Epithelial cell of prostate (primary cell): Measurements from ENCODE around the gene HMGCL.
"Not testable (repeated sequence)": the region's sequence is repeated elsewhere in the genome, so short reads cannot be mapped to it uniquely, and the experiment has no call there.

Experiments used
- DNase-seq: peaks from one replicate; pipeline ENCODE4 v3.0.0-alpha.2; 2011; ENCODE audit warnings: low read depth, low spot score
- H3K27ac ChIP-seq: fragments of 450-650 bp; 2 replicates; pipeline ENCODE4 v1.5.1; 2017; ENCODE audit warnings: mild to moderate bottlenecking

HMGCL gene

DNA sequence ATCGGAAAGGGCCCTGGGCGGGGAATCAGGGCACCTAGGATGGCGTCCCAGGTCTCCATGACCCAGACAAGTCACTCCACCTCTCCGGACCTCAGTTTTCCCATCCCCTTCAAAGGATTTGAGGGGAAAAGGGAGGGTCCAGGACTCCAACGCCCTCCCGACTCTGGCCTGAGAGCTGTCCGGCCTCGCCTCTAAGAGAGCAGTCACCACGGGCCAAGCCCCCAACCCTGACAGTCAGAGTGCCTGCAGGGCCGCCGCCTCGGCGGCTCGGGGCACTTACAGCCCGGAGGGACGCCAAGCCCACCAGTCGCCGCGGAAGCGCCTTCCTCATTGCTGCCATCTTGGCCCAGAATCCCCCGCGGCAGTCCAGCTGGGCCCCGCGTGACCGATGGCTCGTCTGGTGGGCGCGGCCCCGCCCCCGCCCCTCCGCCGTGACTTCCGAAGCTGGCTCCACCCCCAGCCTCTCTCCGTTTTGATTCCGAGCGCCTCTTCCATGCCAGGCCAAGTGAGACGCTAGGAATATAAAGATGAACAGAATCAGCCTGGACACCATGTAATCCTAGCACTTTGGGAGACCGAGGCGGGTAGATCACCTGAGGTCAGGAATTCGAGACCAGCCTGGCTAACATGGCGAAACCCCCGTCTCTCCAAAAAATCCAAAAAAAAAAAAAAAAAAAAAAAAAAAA lies at the start of gene HMGCL:
HMGCL (minus strand) TSS at position 354 of the 686 bp plus-strand sequence; CDS start at position 340, 14 bp downstream.
- DNase-seq: peak; percentile 34

DNA sequence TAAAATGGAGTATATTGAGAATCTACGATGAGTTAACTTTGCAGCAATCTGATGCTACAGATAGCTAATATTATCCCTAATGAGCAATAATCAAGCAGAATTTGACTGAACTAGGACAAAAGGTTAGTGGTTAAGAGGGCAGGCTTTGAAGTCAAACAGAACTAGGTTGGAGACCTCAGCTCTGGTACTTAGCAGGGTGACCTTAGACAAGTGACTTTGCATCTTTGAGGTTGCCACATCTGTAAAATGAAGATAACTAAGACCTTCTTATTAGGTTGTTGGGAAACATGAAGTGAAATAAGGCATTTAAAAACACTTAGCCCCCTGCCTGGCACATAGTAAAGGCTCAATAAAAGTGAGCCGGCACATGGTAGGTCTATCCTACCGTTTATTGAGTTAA lies 47.2 kb upstream of the HMGCL start:
- no peak for DNase-seq
- H3K27ac ChIP-seq: no peak overlapping the region

More for the DNA sequence above, at the start of gene HMGCL:
- peak within 1 kb of the TSS; percentile 63 for H3K27ac ChIP-seq

DNA sequence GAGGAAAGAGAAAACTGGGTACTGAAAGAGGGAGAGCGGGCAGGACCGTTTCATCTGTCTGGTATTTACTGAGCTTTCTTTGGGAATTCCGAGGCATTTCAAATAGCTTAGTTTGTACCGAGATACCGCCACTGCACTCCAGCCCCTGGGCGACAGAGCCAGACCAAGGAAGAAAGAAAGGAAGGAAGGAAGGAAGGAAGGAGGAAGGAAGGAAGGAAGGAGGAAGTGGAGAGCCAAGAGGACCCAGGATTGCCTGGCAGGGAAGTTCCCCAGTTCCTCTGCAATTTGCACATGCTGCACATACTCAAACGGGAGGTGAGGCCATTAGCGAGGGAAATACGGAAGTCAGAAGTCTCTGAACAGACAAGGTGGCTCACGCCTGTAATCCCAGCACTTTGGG lies 43.8 kb upstream of the HMGCL start:
- DNase-seq: no peak
- no peak overlapping the region for H3K27ac ChIP-seq

DNA sequence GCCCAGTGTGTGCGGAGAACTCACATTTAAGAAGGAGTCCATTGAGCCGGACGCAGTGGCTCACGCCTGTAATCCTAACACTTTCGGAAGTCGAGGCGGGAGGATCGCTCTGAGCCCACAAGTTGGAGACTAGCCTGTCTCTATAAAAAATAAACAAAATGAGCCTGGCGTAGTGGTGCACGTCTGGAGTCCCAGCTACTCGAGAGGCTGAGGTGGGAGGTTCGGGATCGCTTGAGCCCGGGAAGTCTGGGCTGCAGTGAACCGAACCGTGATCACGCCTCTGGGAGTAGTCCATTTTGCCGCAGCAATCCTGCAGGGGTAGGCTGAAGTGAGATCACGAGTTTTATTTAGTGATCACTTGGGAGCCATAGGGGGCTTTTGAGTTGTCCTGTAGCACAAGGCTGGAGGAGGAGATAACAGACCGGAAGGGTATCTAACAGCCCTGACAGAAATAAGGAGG lies 43.4 kb upstream of the HMGCL start:
- H3K27ac ChIP-seq: no peak overlapping the region
- no peak for DNase-seq

DNA sequence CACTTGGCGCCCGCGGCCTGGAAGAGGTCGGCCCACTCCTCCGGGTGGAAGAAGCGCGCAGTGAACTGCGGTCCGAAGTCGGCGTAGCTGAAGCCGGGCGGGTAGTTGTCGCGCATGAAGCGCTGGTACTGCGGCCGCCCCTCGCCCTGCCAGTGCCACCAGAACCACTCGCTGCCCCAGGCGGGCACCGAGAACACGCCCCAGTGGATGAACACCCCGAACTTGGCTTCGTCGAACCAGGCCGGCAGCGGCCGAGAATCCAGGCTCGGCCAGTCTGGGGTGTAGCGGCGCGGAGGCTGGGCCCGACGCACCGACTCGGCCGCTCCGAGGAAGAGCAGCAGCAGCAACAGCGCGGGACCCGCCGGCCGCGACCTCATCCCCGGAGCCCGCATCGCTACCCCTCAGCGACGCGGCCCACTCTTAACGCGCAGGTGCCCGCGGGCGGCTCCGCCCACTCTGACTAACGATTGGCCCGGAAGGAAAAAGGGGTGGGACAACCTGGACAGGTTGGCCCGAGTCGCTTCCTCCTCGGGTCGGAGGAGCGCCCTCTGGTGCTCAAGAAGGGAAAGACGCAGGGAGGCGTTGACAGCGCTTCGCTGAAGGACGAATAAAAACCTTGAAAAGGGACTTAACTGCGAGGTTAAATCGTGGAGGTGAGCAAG lies 42.8 kb upstream of the HMGCL start, which contains the start of gene FUCA1:
FUCA1 (minus strand) TSS at position 396 of the 662 bp plus-strand sequence; CDS start at position 392, 4 bp downstream.
- no peak within 1 kb of the TSS for H3K27ac ChIP-seq
- peak; percentile 34 for DNase-seq

DNA sequence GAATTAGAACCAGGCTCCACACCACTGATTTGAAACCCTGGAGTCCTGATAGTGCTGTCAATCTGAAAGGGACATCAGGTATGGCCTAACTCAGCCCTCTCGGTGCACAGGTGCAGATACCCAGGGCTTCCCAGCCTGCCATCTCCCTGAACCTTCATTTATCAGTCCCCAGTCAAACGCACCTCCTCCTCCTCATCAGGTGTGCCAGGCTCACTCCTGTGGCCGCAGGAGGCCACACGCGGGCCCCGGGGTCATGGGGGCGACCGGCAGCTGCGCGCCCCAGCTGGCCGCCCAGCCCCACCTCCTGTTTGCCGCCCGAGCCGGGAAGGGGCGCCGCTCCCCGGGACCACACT lies 42.3 kb upstream of the HMGCL start:
- H3K27ac ChIP-seq: no peak overlapping the region
- DNase-seq: no peak

DNA sequence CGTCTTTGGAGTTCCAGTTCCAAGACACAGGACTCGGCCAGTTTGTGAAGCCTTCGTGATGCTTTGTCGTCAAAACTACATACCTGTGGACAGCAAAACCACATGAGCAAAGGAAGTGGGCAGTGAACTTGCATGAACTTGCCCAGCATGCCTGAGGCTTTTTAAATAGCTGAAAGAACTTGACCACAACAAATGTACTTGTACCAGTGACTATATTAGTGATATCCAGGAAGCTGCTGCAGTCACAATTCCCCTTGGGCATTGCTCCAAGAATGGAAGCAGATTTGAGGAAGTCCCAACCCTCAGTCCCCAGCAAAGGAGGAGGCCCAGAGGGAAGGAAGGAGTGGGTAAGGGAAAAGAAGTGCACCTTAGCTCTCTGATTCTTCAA lies 40.3 kb upstream of the HMGCL start:
- H3K27ac ChIP-seq: peak overlapping the region; percentile 66
- peak; percentile 94 for DNase-seq

DNA sequence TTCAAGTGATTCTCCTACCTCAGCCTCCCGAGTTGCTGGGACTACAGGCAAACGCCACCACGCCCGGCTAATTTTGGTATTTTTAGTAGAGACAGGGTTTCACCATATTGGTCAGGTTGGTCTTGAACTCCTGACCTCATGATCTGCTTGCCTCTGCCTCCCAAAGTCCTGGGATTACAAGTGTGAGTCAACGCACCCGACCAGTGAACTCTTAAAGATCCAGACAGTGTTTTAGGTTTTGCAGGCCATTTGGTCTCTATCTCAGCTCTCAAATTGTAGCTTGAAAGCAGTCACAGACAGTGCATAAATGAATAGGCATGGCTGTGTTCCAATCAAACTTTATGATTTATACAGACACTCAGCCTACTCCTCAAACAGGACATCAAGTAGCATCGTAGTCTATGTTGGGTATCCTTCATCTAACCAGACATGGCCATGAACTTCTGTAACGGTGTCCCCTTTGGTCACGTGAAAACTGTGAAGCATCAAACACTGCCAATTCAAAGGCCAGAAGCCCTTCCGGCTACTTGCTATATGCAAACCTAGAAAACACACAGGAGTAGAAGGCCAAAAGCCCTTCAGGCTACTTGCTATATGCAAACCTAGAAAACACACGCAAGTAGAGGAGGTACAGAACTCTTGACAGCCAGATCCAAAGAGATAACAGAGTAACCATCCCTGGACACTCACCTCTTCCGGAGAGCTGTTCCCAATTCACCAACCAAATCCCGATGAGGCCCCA lies 39.7 kb upstream of the HMGCL start:
- H3K27ac ChIP-seq: peak overlapping the region; percentile 66
- DNase-seq: no peak

DNA sequence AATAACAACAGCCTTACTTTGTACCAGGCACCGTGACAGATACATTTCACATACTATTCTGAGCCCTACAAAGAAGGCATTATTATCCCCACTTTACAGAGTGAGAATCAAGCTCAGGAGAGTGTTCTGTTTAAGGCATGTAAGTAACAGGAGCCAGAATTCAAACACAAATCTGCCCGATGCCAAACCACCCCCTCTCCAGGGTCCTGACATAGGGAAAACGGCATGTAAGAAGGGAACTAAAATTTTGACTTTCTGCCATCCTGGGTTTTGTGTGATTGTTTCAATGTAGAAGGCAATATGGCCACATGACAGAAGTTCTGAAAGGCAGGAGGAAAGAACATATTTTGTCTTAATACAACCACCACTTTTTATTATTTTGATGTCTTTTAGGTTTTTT lies 37.4 kb upstream of the HMGCL start:
- no peak overlapping the region for H3K27ac ChIP-seq
- no peak for DNase-seq

DNA sequence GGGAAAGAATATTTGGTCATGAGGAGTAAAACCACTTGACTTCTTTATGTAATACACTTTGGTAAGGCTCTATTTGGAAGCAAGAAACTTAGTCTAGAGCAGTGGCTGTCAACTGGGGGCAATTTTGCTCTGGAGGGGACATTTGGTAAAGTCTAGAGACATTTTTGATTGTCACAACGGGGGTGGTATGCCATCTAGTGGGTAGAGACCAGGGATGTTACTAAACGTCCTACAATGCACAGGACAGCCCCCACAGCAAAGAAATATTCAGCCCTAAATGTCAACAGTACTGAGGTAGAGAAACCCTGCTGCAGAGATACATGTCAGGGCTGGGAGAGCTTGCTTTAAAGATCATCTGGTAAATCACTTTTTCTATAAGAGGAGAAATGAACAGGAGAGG lies 29.3 kb upstream of the HMGCL start:
- H3K27ac ChIP-seq: no peak overlapping the region
- DNase-seq: no peak

DNA sequence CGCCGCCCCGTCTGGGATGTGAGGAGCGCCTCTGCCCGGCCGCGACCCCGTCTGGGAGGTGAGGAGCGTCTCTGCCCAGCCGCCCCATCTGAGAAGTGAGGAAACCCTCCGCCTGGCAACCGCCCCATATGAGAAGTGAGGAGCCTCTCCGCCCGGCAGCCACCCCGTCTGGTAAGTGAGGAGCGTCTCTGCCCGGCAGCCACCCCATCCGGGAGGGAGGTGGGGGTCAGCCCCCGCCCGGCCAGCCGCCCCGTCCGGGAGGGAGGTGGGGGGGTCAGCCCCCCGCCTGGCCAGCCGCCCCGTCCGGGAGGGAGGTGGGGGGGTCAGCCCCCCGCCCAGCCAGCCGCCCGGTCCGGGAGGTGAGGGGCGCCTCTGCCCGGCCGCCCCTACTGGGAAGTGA lies 27.9 kb upstream of the HMGCL start:
- not testable (repeated sequence) for DNase-seq, H3K27ac ChIP-seq

DNA sequence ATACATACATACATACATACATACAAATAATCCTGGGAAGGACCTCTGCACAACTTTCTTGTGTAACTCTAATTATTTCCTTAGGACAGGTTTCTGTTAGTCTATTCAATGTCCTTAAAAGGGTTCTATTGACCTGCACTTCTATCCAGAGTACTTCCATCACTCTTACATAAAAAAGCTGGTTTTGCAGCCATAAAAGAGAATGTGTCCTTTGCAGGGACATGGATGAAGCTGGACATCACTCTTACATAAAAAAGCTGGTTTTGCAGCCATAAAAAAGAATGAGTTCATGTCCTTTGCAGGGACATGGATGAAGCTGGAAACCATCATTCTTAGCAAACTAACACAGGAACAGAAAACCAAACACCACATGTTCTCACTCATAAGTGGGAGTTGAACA lies 26.2 kb upstream of the HMGCL start:
- not testable (repeated sequence) for H3K27ac ChIP-seq, DNase-seq

DNA sequence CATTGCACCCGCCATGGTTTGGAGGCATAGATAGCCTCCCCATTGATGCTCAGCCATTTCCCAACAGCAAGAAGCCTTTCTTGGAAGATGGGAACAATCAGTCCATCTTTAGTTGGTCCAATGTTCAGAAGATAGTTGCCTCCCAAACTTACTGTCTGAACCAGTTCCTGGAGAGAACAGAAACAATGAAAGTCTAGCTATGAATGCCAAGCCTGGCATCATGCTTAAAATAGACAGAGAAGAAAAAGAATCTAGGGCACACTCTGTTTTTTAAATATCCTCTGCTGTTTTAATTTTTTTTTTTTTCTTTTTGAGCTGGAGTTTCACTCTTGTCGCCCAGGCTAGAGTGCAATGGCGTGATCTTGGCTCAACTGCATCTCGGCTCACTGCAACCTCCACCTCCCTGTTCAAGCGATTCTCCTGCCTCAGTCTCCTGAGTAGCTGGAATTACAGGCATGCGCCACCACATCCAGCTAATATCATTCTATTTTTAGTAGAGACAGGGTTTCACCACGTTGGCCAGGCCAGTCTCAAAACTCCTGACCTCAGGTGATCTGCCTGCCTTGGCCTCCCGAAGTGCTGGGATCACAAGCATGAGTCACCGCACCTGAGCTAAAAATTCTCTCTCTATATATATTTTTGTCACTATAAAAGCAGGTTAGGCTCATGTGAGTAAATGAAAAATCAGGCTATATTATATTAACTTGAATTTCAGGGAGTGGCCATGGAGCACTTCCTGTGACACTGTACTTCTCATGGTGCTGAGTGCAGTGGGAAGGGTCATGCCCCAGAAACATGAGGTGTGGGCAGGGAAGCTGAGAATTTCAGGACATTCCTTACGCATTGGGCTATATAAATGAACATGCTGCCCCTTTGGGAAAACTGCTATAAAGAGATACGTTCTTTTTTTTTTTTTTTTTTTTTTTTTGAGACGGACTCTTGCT lies 23.7 kb upstream of the HMGCL start:
- DNase-seq: no peak
- no peak overlapping the region for H3K27ac ChIP-seq

DNA sequence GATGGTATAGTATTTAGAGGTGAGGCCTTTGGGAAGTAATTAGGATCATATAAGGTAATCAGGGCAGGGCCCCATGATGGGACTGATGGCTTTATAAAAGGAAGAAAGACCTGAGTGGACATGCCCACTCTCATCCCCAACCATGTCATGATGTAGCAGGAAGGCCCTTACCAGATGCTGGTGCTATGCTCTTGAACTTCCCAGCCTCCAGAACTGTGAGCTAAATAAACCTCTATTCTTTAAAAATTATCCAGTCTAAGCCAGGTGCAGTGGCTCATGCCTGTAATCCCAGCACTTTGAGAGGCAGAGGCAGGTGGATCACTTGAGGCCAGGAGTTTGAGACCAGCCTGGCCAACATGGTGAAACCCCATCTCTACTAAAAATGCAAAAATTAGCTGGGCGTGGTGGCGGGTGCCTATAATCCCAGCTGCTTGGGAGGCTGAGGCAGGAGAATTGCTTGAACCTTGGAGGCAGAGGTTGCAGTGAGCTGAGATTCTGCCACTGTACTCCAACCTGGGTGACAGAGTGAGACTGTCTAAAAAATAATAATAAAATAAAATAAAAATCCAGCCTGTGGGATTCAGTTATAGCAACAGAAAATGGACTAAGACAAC lies 22.4 kb upstream of the HMGCL start:
- H3K27ac ChIP-seq, DNase-seq: not testable (repeated sequence)

DNA sequence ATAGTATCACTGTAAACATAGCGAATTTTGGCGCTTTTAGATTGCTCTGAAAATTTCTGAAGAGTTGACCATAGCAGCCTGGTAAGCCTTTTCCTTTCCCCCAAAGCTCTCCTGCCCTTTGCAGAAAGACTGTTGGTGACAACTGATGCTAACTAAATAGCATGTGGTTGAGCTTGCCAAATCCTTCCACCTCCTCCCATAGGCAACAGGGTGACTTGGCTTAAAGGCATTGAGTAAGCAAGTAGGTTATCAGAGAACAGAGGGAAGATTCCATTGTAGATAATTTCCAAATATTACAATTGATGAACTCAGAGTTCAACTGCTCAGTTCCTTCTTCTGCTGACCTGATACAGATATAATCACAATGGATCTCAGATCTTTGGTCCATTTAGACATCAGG lies 19.9 kb upstream of the HMGCL start:
- no peak for DNase-seq
- no peak overlapping the region for H3K27ac ChIP-seq

DNA sequence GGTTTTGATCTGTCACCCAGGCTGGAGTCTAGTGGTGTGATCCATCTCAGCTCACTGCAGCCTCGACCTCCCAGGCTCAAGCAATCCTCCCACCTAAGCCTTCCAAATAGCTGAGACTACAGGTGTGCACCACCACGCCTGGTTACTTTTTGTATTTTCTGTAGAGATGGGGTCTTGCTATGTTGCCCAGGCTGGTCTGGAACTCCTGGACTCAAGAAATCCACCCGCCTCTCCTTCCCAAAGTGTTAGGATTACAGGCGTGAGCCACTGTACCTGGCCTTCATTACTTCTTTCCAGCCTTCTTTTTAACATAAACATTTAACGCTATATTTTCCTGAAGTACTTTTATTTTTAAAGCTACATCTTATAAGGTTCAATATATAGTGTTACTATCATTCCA lies 18.4 kb upstream of the HMGCL start:
- no peak for DNase-seq

DNA sequence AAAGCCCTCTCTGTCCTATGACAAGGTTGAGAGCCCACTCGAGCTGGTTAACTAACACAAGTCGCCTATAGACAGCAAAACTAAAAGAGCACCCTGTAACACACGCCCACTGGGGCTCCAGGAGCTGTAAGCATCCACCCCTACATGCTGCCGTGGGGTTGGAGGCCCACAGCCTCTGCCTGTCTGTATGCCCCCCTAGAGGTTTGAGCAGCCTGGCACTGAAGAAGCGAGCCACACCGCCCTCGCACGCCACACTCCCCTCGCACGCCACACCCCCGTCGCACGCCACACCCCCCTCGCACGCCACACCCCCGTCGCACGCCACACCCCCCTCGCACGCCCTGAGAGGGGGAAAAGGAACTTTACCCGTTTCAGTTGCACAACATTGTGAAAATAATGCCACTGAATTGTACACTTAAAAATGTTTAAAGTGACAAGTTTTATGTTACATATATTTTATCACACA lies 13.2 kb upstream of the HMGCL start:
- no peak for DNase-seq
- H3K27ac ChIP-seq: no peak overlapping the region

More for the DNA sequence above, 18.4 kb upstream of the HMGCL start:
- no peak overlapping the region for H3K27ac ChIP-seq

DNA sequence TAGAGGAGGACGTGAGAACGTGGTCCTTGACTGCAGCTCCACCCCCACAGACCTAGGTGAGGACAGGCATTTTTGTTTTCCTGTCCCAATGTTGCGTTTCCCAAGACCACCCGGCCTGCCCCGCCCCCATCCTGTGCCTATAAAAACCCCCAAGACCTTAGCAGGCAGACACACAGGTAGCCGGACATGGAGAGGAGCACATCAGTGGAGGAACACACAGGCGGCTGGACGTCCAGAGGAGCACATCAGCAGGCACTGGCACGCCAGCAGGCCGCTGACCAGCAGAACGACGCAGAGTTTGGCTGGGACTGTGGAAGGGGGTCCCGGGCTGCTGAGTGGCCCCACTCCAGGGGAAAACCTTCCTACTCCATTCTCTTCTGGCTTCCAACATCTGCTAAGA lies 12.7 kb upstream of the HMGCL start:
- no peak for DNase-seq
- H3K27ac ChIP-seq: no peak overlapping the region

DNA sequence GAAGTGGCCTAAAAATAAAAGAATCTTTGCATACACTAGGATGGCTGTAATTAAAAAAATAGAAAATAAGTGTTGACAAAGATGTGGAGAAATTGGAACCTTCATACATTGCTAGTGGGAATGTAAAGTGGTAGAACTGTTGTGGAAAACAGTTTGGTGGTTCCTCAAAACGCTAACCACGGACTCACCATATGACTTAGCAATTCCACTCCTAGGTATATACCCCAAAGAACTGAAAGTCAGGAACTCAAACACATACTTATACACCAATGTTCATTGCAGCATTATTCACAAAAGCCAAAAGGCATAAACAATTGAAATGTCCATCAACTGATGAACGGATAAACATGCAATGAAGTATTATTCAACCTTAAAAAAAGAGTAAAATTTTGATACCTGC lies 10.8 kb upstream of the HMGCL start:
- H3K27ac ChIP-seq: no peak overlapping the region
- no peak for DNase-seq

DNA sequence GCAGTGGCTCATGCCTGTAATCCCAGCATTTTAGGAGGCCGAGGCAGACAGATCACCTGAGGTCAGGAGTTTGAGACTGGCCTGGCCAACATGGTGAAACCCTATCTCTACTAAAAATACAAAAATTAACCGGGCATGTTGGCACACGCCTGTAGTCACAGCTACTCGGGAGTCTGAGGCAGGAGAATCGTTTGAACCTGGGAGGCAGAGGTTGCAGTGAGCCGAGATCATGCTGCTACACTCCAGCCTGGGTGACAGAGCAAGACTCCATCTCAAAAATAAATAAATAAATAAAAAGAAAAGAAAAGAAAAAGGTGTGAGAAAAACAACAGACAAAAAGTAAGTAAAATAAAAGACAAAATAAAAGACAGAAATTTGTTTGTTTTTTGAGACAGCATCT lies 8.9 kb upstream of the HMGCL start:
- DNase-seq, H3K27ac ChIP-seq: not testable (repeated sequence)
